NCI-H2171 treated with DMSO at 0.1 percent for 48 hours (cell line): ENCODE measurements around the gene XCL1.
A peak's percentile ranks its signal among the peaks of the same experiment; 100 is the strongest.
"Not testable (repeated sequence)": the region's sequence is repeated elsewhere in the genome, so short reads cannot be mapped to it uniquely, and the experiment has no call there.

Source experiments
- DNase-seq: peaks from one replicate; lab custom pipeline; 2025; lab: John Stamatoyannopoulos, UW

XCL1 gene, protein sequence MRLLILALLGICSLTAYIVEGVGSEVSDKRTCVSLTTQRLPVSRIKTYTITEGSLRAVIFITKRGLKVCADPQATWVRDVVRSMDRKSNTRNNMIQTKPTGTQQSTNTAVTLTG

GRCh38 chr1:168576245-168576688, at the start of gene XCL1:
Gene XCL1, plus strand, starts transcription at chr1:168576605. Its CDS starts 33 bp downstream, at chr1:168576638.
- DNase-seq: not testable (repeated sequence)

DNA sequence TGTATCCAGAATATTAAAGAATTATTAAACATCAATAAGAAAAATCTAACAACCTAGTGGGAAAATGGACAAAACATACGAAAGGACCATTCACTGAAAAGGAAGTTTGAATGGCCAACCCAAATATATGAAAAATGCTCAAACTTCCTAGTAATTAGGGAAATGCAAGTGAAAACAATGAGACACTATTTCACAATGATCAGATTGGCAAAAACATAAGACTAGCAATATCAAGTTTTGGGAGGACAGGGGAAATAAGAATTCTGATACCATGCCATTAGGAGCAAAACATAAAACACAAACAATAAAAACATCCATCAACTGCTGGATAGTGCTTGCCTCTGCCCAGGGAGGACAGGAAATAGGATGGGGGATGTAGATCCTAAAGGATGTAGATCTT, 46.9 kb upstream of the XCL1 start:
- no peak for DNase-seq

DNA sequence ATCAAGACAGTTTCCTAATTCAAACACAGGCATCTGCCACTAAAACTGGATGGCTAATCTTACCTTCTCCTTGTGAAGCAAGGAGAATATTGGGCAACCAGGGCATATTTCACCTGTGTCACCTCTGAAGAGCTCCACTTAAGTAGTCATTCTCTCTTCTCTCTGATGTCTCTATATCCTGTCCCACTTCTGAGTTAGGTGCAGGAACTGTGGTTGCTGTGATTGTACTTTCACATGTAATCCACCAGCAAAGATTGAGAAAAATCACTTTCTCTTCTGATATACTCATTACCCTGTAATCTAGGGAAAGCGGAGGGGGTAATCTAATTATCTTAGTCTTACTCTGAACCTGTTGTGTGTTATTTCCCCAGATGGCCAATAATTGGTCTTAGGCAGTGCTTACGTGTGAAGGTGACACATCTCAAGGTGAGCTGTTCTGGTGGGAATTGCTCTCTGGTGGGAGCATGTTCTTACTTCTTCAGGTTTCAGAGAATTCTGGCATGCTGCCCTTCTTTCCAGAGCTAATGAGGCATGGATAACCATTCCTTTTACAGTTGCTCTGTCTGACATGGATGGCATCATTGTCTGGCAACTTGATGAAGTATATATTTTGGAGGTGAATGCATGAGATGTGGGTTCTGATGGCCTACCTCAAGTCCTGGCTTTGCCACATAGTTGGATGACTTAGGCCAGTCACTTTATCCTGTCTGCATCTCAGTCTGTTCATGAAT, 44.6 kb upstream of the XCL1 start:
- peak; percentile 84 for DNase-seq

GRCh38 chr1:168535536-168535935, 40.9 kb upstream of the XCL1 start:
- DNase-seq: no peak

DNA sequence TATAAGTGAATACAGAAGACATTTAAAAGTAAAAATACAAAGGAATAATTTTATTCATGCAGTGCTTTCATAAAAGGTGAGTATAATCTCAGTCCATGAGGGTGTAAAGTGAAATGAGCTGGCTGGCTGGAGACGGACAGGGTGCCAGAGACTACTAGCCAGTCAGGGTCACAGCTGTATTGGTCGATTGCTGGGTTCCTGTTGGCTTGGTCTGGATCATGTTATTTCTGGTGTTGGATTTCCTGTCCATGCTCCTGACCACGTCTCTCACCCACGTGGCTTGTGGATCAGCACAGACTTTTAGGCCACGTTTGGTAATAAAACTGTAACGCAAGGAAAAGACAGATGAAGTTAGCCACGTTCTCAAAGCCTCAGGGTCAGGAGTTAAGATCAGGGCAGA, 35.6 kb upstream of the XCL1 start:
- DNase-seq: not testable (repeated sequence)

DNA sequence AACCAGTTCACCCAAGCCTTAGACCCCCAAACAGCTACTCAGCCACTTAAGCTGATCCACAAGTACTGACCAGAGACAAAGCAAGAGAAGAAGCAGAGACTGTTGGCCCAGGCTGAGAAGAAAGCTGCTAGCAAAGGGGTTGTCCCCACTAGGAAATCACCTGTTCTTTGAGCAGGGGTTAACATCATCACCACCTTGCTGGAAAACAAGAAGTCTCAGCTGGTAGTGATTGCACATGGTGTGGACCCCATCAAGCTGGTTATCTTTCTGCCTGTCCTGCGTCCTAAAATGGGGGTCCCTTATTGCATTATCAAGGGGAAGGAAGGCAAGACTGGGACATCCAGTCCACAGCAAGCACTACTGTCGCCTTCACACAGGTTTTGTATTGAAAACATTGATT, 33.4 kb upstream of the XCL1 start:
- not testable (repeated sequence) for DNase-seq

DNA sequence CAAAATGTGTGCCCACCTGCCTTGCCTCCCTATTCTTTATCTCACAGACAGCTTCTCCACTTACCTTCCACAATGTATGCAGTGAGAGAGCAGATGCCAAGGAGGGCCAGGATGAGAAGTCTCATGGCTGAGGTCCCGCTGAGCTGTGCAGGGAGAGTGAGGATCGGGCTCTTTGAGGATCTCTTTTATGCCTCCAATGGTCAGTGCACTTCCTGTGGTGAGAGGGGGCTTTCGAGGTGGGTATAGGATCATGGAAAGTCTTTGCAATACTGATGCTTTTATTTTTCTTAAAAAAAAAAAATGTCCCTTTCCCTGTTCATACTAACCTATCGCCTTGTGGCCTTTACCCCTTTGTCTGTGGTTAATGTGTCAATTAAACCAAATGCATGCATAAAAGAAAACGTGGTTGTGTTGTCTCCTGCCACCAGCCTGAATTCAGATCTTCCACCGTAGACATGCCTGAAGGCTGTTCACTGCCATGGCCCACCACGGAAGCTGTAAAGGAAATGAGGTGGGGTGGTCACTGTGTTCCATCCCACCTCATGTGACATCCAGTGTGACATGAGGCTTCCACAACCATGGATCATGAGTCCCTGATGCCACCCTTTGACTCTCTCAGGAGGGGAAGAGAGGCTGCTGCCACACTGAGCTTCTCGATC, 32.4 kb upstream of the XCL1 start, which contains the start of gene XCL2:
Gene XCL2 (minus strand): TSS at position 158 of the 659 bp plus-strand sequence. CDS start 33 bp downstream, at position 125.
- not testable (repeated sequence) for DNase-seq

GRCh38 chr1:168545678-168546552, 30.5 kb upstream of the XCL1 start:
- peak; percentile 10 for DNase-seq

- not testable (repeated sequence) for DNase-seq
Observed at GRCh38 chr1:168546553-168546895, 29.9 kb upstream of the XCL1 start.

- no peak for DNase-seq
Observed at GRCh38 chr1:168550971-168551370, 25.4 kb upstream of the XCL1 start.

GRCh38 chr1:168551688-168552087, 24.7 kb upstream of the XCL1 start:
- no peak for DNase-seq

GRCh38 chr1:168552961-168553360, 23.4 kb upstream of the XCL1 start:
- no peak for DNase-seq

DNA sequence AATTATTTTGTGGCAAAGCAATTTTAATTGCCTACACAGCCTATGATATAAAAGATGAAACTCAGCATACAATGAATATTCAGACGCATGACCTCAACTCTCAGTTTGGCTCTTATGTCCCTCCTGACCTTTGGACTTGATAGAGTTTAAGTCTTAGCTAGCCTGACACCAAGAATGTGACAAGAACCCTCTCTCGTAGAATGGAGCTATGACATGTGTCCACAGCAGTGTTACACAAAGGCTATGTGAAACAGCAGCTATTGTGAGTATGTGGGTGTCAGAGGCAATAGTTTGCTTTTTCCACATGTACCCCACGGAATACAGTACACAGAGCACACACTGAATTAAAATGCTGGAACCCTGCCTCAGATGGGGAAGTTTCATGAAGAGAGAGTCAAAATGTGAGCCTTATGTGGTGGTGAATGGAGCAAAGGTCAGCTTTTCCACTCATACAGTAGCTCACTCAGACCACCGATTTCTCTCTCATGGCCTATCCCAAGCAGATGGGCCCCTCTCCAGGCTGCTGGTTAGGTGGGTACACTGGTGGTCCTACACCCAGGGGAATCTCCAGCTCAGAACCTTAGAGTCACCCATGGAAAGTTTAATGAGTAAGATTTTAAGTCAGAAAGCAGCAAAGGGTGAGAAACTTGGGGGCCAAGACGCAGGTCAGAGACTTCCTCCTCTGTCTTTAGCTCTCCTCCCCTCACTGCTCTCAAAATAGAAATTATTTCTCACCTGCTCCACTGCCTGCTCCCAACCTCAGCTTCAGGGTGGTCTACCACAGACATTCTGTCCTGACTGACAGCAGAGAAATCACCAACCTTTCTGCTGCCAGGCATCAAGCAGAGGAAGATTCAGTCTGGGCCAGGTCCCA, 22.5 kb upstream of the XCL1 start:
- DNase-seq: no peak

GRCh38 chr1:168554603-168555483, 21.6 kb upstream of the XCL1 start:
- no peak for DNase-seq

DNA sequence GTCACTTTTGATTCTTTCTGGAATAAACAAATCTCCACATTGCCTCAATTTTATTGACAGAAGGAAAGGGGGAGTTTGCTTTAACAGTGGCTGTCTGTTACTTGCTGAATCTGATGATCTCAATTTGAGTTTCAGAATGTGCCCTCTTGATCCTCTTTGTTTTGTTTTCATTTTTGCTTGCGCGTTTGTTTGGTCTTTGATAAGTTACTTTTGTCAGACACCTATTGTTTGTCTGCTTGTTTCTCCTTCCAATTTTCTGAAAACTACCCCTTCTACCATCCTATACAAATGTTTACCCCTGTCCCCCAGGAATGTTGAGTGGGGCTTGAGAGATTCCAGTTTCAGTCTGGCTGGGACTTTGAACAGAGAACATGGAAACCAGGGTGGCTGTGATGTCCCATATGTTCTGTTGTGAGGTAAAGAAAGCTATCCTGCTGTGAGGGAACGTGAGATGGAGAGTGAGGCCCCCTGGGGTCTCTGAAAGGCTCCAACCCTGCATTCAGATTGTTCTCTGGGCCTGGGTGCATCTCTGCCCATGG, 20.8 kb upstream of the XCL1 start:
- no peak for DNase-seq

DNA sequence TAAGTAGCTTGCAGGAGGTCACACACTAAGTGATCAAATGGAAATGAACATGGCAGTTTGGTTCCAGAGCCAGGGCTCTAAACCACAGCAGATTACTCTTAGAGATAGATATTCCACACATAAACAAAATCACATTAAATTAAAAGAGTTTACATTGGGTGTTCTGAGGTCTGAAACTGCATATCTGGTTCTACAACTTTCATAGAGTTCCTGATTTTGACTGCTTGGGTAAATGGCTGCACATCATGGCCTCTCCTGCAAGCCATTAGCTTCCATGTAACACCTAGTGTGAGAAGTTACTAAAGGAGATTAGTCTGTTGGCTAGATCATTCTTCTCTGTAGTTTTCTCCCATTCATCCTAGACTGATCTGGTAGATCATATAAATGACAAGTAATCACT, 19.8 kb upstream of the XCL1 start:
- no peak for DNase-seq

DNA sequence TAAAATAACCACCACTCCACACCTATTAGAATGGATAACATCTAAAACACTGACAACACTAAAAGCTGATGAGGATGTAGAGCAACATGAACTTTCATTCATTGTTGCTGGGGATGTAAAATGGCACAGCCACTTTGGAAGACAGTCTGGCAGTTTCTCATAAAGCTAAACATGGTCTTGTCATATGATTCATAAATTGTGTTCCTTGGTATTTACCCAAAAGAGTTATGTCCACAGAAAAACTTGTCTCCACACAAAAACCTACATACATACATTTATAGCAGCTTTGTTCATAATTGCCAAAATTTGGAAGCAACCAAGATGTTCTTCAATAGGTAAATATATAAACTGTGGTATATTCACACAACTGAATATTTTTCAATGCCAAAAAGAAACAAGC, 16.0 kb upstream of the XCL1 start:
- DNase-seq: no peak

- DNase-seq: no peak
Observed at GRCh38 chr1:168561989-168562388, 14.4 kb upstream of the XCL1 start.

GRCh38 chr1:168565825-168566224, 10.6 kb upstream of the XCL1 start:
- DNase-seq: no peak

DNA sequence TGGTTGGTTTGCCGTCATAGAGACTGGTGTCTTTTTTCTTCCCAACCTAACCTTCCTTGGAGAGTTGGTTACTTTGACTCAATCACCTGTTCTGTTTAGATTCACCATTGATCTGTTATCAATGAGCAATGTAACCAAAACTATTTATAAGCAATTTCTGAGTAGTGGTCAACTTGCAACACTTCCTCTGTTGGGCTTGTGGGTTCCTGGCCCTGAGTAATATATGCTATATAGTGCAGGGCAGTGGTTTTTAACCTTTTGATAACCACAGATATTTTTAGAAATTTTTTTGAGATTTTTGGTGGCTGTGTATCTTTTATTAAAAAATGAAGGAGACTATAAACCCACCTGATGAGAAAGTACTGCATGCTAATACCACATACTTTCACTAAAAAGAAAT, 9.4 kb upstream of the XCL1 start:
- DNase-seq: no peak
